HG03196 (cell line): ENCODE results near the gene NRG2.

Source experiments
- ATAC-seq: cut with Tn5 transposase; IDR thresholded peaks from one replicate; pipeline ENCODE4 v1.9.1; 2021; ENCODE audit not compliant: unreplicated experiment

NRG2 gene

DNA sequence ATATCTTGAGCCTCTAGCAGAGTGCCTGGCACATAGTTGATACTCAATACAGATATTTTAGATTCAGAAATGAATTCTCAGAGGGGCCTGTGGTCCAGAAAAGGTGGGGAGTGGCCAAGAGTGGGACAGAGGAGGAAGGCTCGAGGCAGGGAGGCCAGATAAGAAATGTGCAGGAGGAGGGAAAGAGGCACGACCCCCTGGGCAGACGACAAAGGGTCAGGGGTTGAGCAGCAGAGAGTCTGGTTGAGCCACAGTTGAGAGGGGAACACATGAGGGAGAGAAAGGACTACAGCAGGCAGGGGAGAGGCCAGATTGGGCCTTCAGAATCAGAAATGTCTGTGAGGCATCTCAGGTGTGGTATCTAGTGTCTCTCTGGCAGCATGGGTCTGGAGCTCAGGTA, 158.4 kb downstream of the NRG2 start:
- ATAC-seq: no peak

DNA sequence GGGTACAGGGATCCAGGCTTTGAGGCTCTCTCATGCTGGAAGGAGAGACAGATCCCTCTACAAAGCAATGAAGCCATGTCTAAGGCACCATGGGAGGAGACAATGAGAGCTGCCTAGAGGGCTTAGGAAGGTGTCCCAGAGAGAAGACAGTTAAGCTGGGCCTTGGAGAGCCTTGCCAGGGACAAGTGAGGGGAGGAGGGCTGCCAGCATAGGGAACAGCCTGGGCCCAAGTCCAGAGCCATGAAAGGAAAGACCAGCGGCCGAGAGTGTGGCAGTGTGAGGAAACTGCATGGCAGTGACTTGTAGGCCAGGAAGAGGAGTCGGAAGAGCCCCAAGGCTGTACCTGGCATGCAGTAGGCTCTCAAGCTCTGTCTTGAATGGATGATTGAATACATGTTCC, 159.0 kb downstream of the NRG2 start:
- ATAC-seq: no peak

DNA sequence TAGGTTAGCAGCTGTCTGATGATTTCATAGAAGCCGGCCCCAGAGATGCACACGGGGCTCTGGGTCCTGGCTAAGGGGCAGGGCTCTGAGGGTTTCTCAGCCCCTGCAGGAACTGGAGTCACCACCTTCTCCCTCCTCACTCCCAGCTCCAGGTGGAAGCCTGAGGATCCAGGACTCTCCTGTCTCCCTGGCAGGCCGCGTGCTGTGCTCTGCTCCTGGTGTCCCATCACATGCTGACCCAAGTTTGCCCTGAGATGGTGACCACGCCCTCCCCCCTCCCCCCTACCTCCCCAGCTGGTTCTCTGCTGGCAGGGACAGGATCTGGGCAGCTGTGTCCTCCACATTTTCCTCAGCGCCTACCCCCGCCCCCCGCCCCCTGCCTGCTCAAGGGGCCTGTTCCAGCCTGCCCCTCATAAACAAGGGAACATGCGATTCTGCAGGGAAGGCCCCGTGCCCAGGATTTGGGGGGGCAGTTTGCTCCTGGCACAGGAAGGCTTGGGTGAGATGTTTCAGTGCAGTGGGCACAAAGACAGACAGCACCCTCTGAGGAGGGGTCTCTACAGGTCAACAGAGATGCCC, 160.0 kb downstream of the NRG2 start:
- no peak for ATAC-seq

DNA sequence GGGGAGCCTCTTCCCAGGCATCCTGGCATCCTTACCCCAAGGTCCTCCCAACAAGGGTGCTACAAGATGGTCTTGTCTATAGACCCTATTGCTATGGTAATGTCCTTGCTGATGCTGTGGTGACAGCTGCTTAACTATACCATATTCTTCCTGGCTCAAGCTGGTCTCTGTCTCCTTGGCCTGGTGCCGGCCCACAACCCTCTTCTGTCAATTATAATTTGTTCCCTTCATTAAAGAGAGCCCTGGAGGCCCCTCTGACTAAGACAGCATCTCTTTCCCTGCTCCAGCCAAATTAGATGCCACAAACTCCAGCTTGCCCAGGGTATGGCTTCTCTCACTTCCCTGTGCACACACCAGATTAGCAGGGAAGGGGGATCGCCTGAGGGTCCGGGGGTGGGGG, 160.8 kb downstream of the NRG2 start:
- ATAC-seq: no peak

DNA sequence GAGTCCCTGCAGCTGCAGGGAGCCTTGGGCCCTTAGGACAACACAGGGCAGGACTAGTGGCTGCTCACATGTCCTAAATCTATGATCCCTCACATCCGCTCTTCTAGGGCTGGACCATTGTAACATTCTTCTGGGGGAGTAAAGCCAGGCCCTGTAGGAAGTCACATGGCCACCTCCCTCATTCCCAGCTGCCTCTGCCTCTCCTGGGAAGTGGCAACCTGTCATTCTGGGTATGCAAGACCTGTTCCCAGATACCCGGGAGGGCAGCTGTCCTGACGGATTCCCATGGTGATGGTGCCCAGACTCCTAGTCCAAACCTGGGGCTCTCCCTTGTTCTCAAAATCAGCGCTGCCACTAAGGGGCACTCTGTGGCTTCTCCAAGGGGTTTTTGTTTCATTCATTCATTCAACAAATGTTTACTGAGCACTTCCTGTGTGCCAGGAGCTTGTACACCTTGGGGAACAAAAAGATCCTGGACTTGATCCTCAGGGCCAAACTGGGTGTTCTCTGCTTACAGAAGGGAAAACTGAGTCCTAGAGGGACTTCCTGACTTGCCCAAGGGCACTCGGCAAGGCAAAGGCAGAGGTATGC, 161.9 kb downstream of the NRG2 start:
- ATAC-seq: no peak

DNA sequence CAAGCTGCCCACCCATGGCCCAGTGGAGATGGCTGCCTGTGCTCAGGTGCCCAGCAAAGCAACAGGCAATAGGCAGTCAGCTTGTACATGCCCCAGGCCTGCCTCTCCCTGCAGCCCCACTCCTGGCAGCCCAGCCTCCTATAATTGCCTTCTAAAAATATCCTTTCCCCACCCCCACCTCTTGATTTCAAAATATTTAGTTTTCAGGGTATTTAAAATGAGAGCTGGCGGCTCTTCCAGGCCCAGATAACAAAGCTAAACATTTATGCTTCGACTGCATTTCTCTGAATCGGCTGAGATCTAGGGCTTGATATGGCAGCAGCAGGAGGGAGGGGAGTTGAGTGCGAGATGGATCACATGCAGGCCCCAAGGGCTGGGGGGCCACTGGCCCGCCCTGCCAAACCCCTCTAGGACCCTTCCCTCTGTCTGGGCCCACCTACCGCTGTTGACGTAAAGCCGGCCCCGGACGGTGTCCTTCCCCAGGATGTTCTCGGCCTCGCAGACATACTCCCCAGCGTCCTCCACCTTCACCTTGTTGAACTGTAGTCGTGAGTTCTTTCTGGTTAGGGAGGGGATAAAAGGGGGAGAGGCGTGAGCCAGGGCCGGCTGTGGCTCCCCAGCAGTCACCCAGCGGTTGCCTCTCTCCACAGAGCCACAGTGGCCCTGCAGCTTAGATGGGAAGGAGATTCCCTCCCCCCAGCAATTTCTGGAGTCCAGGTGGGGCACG, 162.5 kb downstream of the NRG2 start:
- no peak for ATAC-seq

DNA sequence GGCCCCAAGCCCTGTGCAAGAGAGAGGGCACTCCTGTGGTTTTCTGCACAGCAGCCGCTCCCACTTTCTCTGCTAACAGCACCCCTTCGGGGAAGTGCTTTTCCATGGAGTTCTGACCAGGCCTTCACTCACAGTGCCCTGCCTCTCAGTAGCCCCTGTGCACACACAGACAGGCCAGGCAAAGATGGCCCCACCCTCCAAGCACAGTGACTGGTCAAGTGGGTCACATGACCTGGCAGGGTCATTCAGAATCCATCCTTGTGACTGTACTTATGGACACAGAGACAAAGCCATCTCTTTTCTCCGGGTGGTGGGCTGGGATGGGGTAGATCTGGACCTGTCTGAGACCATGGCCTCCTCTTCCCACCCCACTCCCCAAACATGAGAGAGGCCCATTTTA, 165.0 kb downstream of the NRG2 start:
- ATAC-seq: no peak

DNA sequence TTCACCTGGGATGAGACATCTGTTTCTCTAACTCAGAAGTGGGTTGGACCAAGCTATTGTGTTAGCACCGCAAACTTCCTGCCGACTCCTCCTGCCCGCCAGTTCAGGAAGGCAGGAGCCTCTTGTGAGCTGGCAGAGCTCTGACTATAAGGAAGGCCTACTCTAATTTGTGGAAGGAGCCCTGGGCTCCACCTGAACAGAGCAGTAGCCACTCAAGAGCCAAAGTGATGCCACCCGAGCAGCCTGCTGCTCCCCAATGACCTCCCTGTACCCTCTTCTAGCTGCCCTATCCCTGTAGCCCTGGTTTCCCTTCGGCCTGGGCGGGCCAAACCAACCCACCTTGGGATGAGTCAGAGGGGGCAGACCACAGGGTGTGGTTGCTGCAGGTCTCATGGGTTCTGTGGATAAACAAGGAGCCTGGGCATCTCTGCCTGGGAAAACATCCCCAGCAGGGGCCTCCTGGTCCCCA, 165.9 kb downstream of the NRG2 start:
- no peak for ATAC-seq

DNA sequence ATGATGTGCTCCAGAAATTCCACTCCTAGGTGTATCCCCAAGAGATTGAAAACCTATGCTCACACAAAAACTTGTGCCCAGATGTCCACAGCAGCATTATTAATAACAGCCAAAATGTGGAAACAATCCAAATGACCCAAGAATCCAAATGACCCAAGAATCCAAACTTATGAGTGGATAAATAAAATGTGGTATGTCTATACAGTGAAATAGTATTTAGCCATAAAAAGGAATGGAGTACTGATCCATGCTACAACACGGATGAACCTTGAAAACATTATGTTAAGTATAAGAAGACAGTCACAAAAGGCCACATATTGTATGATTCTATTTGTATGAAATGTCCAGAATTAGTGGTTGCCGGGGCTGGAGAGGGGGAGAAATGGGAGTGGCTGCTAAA, 167.1 kb downstream of the NRG2 start:
- no peak for ATAC-seq

DNA sequence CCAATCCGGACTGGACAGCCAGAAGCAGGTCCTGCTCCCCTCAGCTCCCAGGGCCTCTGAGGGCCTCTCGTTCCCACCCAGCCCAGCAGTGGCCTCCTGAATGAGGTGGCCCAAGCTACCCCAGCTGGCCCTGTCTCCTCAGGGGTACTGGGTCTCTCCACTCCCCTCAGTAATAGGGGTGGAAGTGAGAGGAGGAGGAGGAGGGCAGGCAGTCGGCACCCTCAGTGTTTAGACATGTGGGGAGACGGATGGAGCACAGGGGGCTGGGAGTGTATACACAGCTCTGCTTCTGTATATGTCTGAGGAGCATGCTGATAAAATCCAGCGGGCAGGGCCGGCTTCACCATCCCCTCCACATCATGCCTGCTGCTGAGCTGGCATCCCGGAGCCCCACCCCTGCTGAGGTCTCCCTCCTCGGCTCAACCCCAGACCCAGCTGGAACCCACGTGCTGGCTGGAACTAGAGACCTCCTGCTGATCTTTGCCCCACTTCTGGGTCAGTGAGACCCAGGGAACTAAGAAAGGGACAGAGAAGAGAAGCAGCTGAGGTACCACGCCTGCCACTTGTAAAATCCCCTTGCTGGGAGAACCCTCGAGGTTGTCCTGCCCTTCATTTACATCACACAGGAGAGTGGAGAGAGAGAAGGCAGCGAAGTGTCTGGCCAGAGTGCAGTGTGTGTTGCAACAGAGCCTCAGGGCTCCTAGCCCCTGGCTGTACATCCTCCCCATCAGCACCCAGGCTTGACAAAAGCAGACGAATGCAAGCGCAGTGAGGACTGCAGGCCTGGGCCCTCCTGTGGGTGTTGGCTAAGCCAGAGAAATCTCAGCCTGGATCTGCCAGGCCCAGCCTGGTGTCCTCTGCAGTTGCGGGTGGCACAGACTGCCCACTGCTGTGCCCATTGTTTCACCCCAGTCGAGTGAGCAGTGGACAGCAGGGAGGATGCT, 170.0 kb downstream of the NRG2 start:
- no peak for ATAC-seq

DNA sequence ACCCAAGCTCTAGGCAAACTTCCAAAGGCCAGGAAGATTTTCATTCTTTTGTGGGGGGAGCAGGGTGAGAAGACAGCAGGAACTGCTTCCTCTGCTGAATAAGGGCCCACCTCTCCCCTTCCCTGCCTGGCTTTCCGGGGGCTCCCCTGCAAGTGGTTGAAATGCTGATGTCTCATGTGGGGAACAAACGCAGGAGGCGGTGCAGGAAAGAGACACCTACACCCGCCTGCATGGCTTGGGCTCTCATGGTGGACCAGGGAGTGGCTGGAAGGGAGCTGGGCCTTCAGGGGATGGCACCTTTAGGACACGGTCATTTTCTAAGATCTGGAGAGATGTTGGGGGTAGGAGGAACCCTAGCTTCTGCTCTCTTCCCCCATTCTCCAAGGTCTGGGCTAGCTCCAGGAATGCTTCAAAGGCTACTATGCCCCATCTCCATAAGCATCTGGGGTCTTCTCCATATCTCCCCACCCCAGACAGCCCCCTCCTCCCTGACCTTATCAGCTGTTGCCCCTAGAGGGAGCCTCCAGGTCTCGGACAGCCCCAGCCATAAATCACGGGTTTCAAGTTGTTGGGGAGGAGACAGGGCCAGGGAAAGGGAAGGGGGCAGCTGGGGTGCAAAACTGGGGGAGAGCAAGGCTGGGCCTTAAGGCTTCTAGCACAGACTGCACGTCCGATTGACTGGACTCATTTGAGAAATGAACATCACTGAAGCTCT, 170.9 kb downstream of the NRG2 start:
- ATAC-seq: no peak

DNA sequence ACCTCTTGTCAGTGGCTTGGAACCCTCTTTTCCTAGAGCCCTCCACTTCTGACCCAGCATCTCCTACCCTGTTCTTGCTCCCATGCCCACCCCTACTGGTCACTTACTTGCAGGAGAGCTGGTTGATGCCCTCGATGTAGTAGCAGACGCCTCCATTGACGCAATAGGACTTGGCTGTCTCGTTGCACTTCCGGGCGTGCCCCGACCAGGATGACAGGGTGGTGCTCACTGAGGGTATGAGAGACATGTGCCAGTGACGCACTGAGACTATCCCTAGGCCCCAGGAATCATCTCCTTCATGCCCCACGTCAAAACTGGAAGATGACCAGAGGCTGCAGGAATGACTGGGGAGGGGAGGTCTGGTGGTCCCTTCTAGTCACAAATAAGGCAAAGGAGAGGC, 171.5 kb downstream of the NRG2 start:
- no peak for ATAC-seq

DNA sequence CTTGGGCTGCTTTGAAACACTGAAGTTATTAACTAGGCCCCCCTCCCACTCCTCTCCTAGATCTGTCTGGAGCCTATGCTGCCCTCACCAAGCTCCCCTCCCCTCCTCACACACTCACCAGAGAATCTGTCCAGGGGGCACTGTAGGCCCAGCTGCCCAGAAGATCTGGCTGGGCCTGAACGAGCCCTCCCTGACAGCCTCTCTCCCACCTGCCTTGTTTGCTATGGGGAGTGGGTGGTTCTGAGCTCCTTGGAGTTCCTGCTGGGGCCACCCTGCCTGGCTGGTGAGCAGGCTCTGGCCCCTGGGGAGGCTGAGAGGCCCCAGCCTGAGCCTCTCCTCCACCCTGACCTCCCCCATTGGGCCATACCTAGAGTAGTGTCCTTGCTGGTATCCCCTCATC, 172.4 kb downstream of the NRG2 start:
- ATAC-seq: no peak

DNA sequence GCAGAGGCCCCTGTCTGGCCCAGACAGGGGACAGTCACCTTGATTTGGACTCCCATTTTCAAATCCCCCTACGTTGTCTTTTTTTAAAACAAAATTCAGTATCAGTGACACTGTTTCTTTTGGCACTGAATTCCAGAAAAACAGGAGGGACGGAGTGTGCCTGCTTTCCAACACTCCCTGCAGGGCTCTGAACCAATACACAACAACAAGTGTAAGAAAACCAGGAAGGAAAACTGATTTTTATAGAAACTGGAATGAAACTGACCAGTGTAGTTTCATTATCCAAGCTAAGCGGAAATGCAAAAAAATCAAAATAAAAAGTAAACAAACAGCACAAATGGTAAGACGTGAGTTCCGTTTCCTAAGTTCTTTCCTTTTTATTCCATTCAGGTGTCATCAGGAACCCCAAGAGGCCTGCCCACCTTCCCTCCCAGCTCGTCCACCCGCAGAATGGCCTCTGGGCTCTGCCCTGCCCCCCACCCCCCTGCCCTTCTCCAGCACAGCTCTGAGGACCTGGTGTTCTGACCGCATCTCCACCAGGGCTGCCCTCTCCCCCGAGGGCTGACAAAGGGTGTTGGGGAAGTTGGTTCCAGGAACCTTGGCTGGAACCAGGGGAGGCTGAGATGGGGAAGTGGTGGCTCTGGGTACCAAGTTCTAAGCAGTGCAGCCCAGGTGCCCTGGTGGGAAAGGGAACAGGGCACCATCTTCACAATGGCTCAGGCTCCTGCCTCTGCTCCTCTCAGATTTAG, 173.9 kb downstream of the NRG2 start:
- no peak for ATAC-seq

DNA sequence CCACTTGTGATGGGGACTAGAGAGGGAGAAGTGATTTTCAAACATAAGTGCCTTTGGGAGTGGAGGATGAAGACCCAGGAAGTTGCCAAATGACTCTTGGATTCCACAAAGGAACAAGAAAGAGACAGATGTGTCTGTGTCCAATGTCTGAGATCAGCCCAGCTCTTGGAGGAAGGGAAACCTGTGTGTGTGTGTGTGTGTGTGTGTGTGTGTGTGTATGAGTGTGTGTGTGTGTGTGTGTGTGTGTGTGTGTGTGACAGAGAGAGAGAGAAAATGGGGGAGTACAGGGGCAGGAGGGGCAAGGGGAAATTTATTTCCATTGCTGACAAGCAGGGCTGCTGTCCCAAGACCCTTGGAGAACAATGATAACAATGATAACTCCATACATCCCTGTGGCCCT, 175.5 kb downstream of the NRG2 start:
- no peak for ATAC-seq

DNA sequence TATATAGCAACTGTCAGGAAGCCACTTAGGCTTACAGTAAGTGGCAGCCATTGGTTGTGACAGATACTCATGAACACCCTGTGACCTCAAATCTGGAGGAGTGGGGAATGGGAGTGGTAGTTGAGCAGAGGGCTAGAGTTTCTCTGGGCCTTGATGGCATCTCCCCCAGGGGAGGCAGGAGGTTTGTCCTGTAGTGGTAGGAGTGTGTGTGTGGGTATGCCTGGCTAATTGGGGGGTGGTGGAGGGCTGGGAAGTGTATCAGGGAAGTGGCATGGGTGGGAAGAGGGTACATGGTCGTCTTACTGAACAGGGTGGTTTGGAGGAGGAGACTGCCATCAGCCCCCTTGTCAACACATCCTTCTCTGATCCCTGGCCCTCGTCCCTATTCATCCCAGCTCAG, 176.0 kb downstream of the NRG2 start:
- no peak for ATAC-seq

DNA sequence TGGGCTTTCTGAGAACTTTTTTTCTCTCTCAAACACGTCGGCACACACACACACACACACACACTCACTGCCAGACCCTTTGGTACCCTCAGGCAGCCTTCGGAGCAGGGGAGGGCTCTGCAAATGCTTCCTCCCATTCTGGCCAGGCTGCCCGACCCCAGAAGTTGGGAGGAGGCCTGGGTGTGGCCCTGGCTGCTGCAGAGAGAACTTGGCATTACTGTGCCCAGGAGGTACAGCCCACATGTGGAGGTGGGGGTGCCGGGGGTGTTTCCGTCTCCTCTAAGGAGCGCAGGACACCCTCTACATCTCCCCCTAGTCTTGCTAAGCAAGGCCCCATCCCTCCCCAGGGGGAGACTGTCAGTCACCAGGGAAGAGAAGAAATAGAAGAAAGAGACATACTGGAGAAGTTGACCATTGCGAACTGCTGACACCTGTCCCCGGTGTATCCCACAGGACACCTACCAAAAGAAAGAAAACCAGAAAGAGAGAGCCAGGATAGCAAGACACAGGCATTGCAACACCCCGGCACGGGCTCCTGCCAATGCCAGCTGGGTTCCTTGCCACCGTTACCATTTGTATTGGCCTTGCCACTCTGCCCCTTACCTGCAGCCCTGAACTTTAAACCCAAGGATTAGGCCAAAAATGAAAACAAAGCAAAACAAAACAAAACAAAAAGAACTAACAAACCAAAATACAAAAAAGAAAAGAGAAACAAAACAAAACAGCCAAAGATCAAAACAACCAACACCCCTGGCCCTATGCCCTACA, 178.2 kb downstream of the NRG2 start:
- no peak for ATAC-seq

DNA sequence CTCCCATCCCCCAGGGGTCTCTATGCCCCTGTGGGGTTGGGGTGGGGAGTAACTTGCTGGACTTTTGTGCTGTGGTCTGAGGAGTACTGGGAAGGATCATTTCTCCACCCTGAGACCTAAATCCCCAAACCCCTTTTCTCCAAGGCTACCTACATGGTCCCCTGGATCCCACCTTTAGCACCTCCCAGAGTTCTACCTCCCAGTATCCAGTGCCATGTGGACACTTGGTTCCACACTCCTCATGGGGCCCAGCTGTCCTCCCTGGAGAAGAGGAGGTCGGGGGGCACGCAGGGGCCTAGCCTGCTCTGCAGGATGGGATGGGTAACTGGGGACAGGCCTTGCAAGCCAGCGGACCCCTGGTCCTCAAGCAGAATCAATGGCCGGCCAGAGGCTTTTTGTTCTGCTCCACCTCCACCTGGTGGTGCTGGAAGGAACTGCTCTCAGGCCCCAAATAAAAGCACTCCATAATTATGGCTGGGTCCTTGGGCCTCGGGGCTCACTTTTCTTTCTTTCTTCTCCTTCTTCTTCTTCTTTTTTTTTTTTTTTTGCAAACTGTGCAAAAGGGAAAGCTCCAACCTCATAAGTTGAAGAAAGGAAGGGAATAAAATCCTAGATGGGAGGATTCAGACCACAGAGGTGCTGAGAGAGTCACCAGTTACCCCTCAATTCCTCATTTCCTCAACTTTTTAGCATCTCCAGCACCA, 179.1 kb downstream of the NRG2 start:
- ATAC-seq: peak; percentile 59

DNA sequence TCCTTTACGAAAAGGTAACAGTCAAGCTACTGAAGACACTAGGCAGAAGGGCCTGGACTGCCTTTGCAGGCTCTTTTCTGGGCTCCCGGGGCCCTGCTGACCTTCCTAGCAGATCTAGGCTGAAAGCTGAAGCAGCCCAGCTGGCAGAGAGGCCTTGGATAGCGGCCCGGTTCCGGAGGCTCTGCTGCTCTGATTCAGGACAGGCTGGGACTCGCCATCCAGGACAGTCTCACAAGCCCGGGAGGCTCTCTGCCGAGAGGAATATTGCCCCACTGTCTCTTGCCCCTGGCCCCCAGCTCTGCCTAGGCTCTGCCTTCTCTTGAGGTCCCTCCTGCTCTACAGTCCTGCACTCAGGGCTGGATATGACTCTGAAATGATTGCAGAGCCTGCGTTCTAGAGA, 179.7 kb downstream of the NRG2 start:
- ATAC-seq: no peak
